Activated CD4-positive, alpha-beta T cell treated with anti-CD3 and anti-CD28 coated beads for 36 hours (primary cell): Measurements from ENCODE around the gene SETBP1. TPM values are rescaled to one million over a fixed set of nuclear protein-coding genes. Genes with fewer than 3 reads are reported as not detected.
A peak's percentile ranks its signal among the peaks of the same experiment; 100 is the strongest.

Source experiments
- ATAC-seq: fragments of 200-7000 bp; cut with Tn5 transposase; one replicate; pipeline ENCODE4 v1.10.0; 2021; ENCODE audit warnings: mild to moderate bottlenecking, moderate library complexity
- CTCF ChIA-PET: fragments of 350-600 bp; sonication (Branson Sonifier 250); formaldehyde crosslinking; loops from one replicate; lab custom pipeline; 2021; ENCODE audit warnings: antibody characterized with exemption; lab: Charles Lee
- POLR2A ChIA-PET: fragments of 350-600 bp; sonication (Branson Sonifier 250); formaldehyde crosslinking; loops from one replicate; lab custom pipeline; 2021; ENCODE audit warnings: antibody characterized with exemption, inconsistent platforms; lab: Charles Lee
- DNase-seq: peaks from one replicate; pipeline ENCODE4 v3.0.0-alpha.2; 2020
- H3K27ac Mint-ChIP-seq: one replicate; pipeline ENCODE4 v1.8.0; 2021; ENCODE audit warnings: mixed read lengths
- H3K27me3 Mint-ChIP-seq: one replicate; pipeline ENCODE4 v1.8.0; 2021; ENCODE audit warnings: mixed read lengths
- H3K36me3 Mint-ChIP-seq: one replicate; pipeline ENCODE4 v1.8.0; 2021; ENCODE audit warnings: low read depth, mixed read lengths
- H3K4me1 Mint-ChIP-seq: one replicate; pipeline ENCODE4 v1.8.0; 2021; ENCODE audit warnings: mixed read lengths
- H3K4me3 Mint-ChIP-seq: one replicate; pipeline ENCODE4 v1.8.0; 2021; ENCODE audit warnings: mild to moderate bottlenecking, moderate library complexity, mixed read lengths
- H3K9me3 Mint-ChIP-seq: one replicate; pipeline ENCODE4 v1.8.0; 2021; ENCODE audit warnings: low read depth, mixed read lengths
- intact Hi-C, 2 experiments: fragments of 100-400 bp; cut with DNase I in 1 of 2; cut with micrococcal nuclease in 1 of 2; formaldehyde crosslinking; loops; one replicate each; pipeline versions ENCODE4 v1.14.2 to v1.15.1; 2022 to 2024; cut with DNase I, micrococcal nuclease
- total RNA-seq, 2 experiments: library from RNA; stranded (reverse); gene quantifications; one replicate each; pipeline ENCODE4 v1.2.3, GENCODE V29; 2021

The SETBP1 gene
- total RNA-seq, 2 experiments from 2014 or later: 6.3 to 6.6 TPM

DNA sequence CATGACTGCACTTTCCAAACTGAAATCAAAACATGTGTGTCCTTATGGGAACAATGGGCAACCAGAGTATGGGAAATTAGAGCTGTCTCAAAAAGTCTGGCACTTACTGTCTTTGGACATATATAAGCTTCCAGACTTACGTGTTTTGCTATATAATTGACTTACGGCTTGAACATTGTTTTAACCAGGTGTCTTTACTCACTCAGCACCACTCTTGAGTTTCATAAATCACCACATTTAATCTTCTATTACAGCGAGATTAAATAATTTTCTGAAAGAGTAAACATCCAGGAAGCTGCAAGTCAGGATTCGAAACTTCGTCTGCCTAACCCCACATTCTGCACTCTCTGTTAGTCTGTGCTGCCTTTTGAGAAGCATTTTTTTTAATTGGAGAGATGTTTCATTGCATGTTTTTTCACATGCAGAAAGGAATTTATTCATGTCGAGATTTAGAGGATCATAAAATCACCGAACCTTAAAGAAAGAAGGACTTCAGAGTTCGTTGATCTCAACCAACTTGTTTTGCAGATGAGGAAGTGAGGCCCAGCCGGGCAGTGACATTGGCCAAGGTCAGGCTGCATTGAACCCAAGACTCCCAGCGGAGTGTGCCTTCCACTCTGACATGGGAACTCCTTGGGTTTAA, 137.3 kb downstream of the SETBP1 start:
- ChIA-PET POLR2A (no interaction called here), CTCF (no interaction called here)
- Mint-ChIP-seq H3K36me3 (peaks cover 2% of the 10 kb centered on the region), H3K9me3 (no peaks in the 10 kb centered on the region), H3K27me3 (peaks cover 20% of the 10 kb centered on the region), H3K4me1 (peaks cover 19% of the 10 kb centered on the region), H3K27ac (no peak overlapping the region), H3K4me3 (no peak overlapping the region)
- intact Hi-C loops: loop anchor here (1.0 to 2.0 kb wide), 4 partner anchors 19 to 93 kb away; no protein-coding TSS in a partner anchor
- ATAC-seq: no peak
- DNase-seq: no peak

- H3K27ac Mint-ChIP-seq: peak overlapping the region; percentile 51
These were observed 138.1 kb downstream of the SETBP1 start for GRCh38 chr18:44818668-44819403.

DNA sequence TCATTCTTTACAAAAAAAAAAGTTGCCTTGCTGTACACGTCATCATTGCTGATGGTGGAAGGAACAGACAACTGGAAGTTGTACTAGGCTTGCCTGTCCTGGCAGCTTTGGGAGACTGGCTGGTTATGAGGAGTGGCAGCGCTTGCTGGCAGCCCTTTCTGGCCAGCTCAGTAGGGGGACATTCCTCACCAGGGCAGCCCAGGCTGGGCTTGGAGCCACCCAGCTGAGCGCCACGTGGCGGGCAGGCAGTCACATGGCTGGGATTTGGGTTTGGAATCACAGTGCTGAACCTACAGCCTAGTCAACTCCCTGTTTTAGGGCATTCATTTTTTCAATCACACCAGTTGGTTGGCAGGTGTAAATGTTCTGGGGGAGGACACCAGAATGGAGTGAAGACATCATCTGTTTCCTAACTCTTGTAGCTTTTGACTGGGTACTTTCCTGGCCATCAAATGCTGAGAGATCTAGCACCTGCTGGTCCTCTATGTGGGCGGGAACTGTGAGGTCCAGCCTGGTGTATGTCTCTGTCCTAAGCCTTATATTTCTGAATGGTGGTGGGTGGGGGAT, 139.3 kb downstream of the SETBP1 start:
- Mint-ChIP-seq H3K9me3 (no peaks in the 10 kb centered on the region), H3K36me3 (peaks cover 2% of the 10 kb centered on the region), H3K27ac (no peak overlapping the region), H3K27me3 (peaks cover 23% of the 10 kb centered on the region), H3K4me3 (no peak overlapping the region), H3K4me1 (peaks cover 28% of the 10 kb centered on the region)
- intact Hi-C loops: loop anchor here (1.0 to 10.0 kb wide), 6 partner anchors 19 to 141 kb away; partner anchors contain the start of gene SETBP1 (in 1 of the 2)
- ATAC-seq (no peak), DNase-seq (no peak)
- POLR2A ChIA-PET: no interaction called here
- CTCF ChIA-PET: no interaction called here

More at GRCh38 chr18:44818668-44819403, 138.1 kb downstream of the SETBP1 start:
- intact Hi-C loops: loop anchor here (1.0 to 2.0 kb wide), 7 partner anchors 20 to 140 kb away; no protein-coding TSS in a partner anchor
- DNase-seq: peak; percentile 25
- ChIA-PET POLR2A (interaction anchor here (0.6 to 1.3 kb wide), 5 partner anchors 59 to 462 kb away, joined by 3 to 6 read pairs (median 4); no protein-coding TSS in a partner anchor), CTCF (no interaction called here)
- Mint-ChIP-seq H3K27me3 (peaks cover 20% of the 10 kb centered on the region), H3K36me3 (peaks cover 2% of the 10 kb centered on the region), H3K4me3 (peak overlapping the region; percentile 15), H3K9me3 (no peaks in the 10 kb centered on the region), H3K4me1 (peaks cover 25% of the 10 kb centered on the region)
- peak; percentile 82 for ATAC-seq

- ChIA-PET CTCF (no interaction called here), POLR2A (no interaction called here)
- Mint-ChIP-seq H3K27ac (no peak overlapping the region), H3K9me3 (no peaks in the 10 kb centered on the region), H3K27me3 (peaks cover 26% of the 10 kb centered on the region), H3K36me3 (peaks cover 2% of the 10 kb centered on the region), H3K4me1 (peaks cover 28% of the 10 kb centered on the region), H3K4me3 (no peak overlapping the region)
- intact Hi-C loops: loop anchor here in 1 of 2 experiments (2.0 to 10.0 kb wide), 2 partner anchors 65 to 137 kb away; partner anchors contain the start of gene SETBP1
- ATAC-seq (no peak), DNase-seq (no peak)
These were observed 141.2 kb downstream of the SETBP1 start for GRCh38 chr18:44821924-44822323.

GRCh38 chr18:44823286-44823685, 142.6 kb downstream of the SETBP1 start:
- H3K27me3 Mint-ChIP-seq: peaks cover 26% of the 10 kb centered on the region
- H3K27ac Mint-ChIP-seq: no peak overlapping the region
- peaks cover 25% of the 10 kb centered on the region for H3K4me1 Mint-ChIP-seq
- peaks cover 2% of the 10 kb centered on the region for H3K36me3 Mint-ChIP-seq
- no peaks in the 10 kb centered on the region for H3K9me3 Mint-ChIP-seq
- ChIA-PET CTCF (interaction anchor here (0.7 kb wide), 1 partner anchor 65 kb away, joined by 3 read pairs; no protein-coding TSS in a partner anchor), POLR2A (interaction anchor here (0.6 to 1.0 kb wide), 2 partner anchors 64 to 98 kb away, joined by 3 to 5 read pairs; no protein-coding TSS in a partner anchor)
- intact Hi-C loops: loop anchor here (1.0 to 10.0 kb wide), 3 partner anchors 64 to 144 kb away; partner anchors contain the start of gene SETBP1 (in 1 of the 2)
- ATAC-seq (no peak), DNase-seq (no peak)
- H3K4me3 Mint-ChIP-seq: no peak overlapping the region

DNA sequence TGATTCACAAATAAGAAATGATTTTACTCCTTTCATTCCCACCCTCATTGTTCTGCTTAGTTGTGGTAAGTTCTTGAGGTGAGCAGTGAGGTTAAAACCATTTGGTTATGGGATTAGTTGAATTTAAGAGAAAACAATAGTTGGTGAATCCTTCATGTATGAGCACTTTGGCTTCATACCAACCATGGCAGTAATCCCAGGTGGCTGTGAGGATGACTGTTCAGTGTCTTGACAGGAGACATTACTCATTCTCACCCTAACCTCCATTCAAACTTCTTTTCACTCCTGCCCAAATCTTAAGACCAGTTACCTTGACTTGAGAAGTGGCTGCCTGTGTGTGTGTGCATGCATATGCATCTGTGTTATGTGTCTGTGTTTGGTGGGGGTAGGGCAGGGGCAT, 143.1 kb downstream of the SETBP1 start:
- ATAC-seq: peak; percentile 78
- Mint-ChIP-seq H3K4me3 (no peak overlapping the region), H3K9me3 (no peaks in the 10 kb centered on the region), H3K4me1 (peaks cover 20% of the 10 kb centered on the region), H3K27me3 (peaks cover 24% of the 10 kb centered on the region), H3K27ac (no peak overlapping the region), H3K36me3 (peaks cover 2% of the 10 kb centered on the region)
- ChIA-PET CTCF (no interaction called here), POLR2A (no interaction called here)
- DNase-seq: peak; percentile 45
- intact Hi-C loops: loop anchor here (1.0 to 10.0 kb wide), 3 partner anchors 63 to 144 kb away; partner anchors contain the start of gene SETBP1 (in 1 of the 2)

GRCh38 chr18:44824884-44825283, 144.2 kb downstream of the SETBP1 start:
- Mint-ChIP-seq H3K36me3 (peaks cover 2% of the 10 kb centered on the region), H3K27ac (no peak overlapping the region), H3K4me3 (no peak overlapping the region), H3K27me3 (peaks cover 24% of the 10 kb centered on the region), H3K4me1 (peaks cover 10% of the 10 kb centered on the region), H3K9me3 (no peaks in the 10 kb centered on the region)
- intact Hi-C loops: loop anchor here in 1 of 2 experiments (10.0 kb wide), 1 partner anchor 140 kb away; the partner anchor contains the start of gene SETBP1
- DNase-seq (no peak), ATAC-seq (no peak)
- ChIA-PET CTCF (no interaction called here), POLR2A (no interaction called here)

- no peak for ATAC-seq
- H3K9me3 Mint-ChIP-seq: no peaks in the 10 kb centered on the region
- peaks cover 15% of the 10 kb centered on the region for H3K27me3 Mint-ChIP-seq
- POLR2A ChIA-PET: interaction anchor here (0.5 to 0.7 kb wide), 3 partner anchors 27 to 66 kb away, joined by 3 read pairs; no protein-coding TSS in a partner anchor
- peaks cover 10% of the 10 kb centered on the region for H3K4me1 Mint-ChIP-seq
- CTCF ChIA-PET: interaction anchor here (0.6 to 1.4 kb wide), 5 partner anchors 15 to 534 kb away, joined by 3 to 4 read pairs (median 3); no protein-coding TSS in a partner anchor
- H3K4me3 Mint-ChIP-seq: no peak overlapping the region
- intact Hi-C loops: loop anchor here in 1 of 2 experiments (10.0 kb wide), 1 partner anchor 142 kb away; the partner anchor contains the start of gene SETBP1
- H3K36me3 Mint-ChIP-seq: no peaks in the 10 kb centered on the region
- DNase-seq: no peak
- no peak overlapping the region for H3K27ac Mint-ChIP-seq
These were observed 146.0 kb downstream of the SETBP1 start for GRCh38 chr18:44826418-44827259.

DNA sequence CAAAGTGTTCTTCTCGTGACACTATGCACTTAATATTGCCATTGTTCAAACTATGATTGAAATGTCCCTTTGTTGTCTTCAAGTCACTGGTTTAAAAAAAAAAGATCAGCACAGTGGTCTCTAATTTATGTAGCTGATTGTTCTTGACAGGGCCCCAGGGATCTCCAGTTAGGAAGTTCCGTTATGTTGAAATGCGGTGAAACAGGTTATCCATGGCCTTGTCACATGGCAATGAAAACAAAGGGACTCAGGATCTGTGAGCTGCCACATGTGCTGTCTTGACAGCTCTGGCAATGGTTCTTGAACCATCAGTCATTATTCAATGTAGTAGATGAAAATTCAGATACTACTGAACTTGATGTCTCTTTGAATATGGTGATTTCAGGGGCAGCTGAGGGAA, 147.4 kb downstream of the SETBP1 start:
- intact Hi-C loops: loop anchor here in 1 of 2 experiments (10.0 kb wide), 1 partner anchor 143 kb away; the partner anchor contains the start of gene SETBP1
- no peaks in the 10 kb centered on the region for H3K36me3 Mint-ChIP-seq
- no peaks in the 10 kb centered on the region for H3K9me3 Mint-ChIP-seq
- no peak overlapping the region for H3K27ac Mint-ChIP-seq
- H3K4me1 Mint-ChIP-seq: peaks cover 10% of the 10 kb centered on the region
- ATAC-seq (no peak), DNase-seq (no peak)
- ChIA-PET CTCF (interaction anchor here (0.7 to 1.4 kb wide), 2 partner anchors 61 to 68 kb away, joined by 3 to 4 read pairs; no protein-coding TSS in a partner anchor), POLR2A (no interaction called here)
- H3K4me3 Mint-ChIP-seq: no peak overlapping the region
- H3K27me3 Mint-ChIP-seq: peaks cover 8% of the 10 kb centered on the region

GRCh38 chr18:44830581-44830980, 149.9 kb downstream of the SETBP1 start:
- no peaks in the 10 kb centered on the region for H3K4me1 Mint-ChIP-seq
- POLR2A ChIA-PET: no interaction called here

More at GRCh38 chr18:44830581-44830980, 149.9 kb downstream of the SETBP1 start:
- Mint-ChIP-seq H3K4me3 (no peak overlapping the region), H3K36me3 (no peaks in the 10 kb centered on the region), H3K27ac (no peak overlapping the region), H3K27me3 (peaks cover 4% of the 10 kb centered on the region), H3K9me3 (no peaks in the 10 kb centered on the region)
- DNase-seq (no peak), ATAC-seq (no peak)
- CTCF ChIA-PET: no interaction called here
- intact Hi-C loops: no loop called here
